Body of pancreas (tissue), 4 donors: ENCODE data around the gene DENND1C. TPM values are rescaled to one million over a fixed set of nuclear protein-coding genes. Genes with fewer than 3 reads are reported as not detected.

Experiments used
- ATAC-seq: fragments of 150-250 bp; one replicate; pipeline ENCODE4 v1.9.1; 2016
- DNase-seq, 4 donors: peaks; one replicate each; pipeline ENCODE4 v3.0.0-alpha.2; 2019
- H3K27ac ChIP-seq, 4 donors: fragments of 200-600 bp; sonication (generic); 1 replicate in 3 of 4; 2 replicates in 1 of 4; pipeline versions ENCODE4 v1.5.1 to v1.6.1; 2016 to 2019; ENCODE audit warnings: mild to moderate bottlenecking in 1 of 4, mixed read lengths in 1 of 4, moderate library complexity in 1 of 4
- H3K27me3 ChIP-seq, 2 donors: fragments of 200-600 bp; sonication (generic); one replicate each; pipeline ENCODE4 v1.6.0; 2016; ENCODE audit warnings: mild to moderate bottlenecking in 1 of 2
- H3K36me3 ChIP-seq, 2 donors: fragments of 200-600 bp; sonication (generic); replicated peaks in 1 of 2; 2 replicates each; pipeline ENCODE4 v1.5.1; 2016; ENCODE audit warnings: low read depth in 2 of 2; ENCODE audit not compliant: insufficient read depth in 1 of 2
- H3K4me1 ChIP-seq: fragments of 200-600 bp; sonication (generic); one replicate; pipeline ENCODE4 v1.6.0; 2016
- H3K4me3 ChIP-seq, 2 donors: fragments of 200-600 bp; sonication (generic); 1 replicate in 1 of 2; 2 replicates in 1 of 2; pipeline ENCODE4 v1.5.1; 2016 to 2019
- H3K9me3 ChIP-seq, 3 donors: fragments of 200-600 bp; sonication (generic); 1 replicate in 2 of 3; 2 replicates in 1 of 3; pipeline ENCODE4 v1.5.1; 2016
- POLR2A ChIP-seq, 3 donors: fragments of 450-650 bp; IDR thresholded peaks; one replicate each; pipeline ENCODE4 v1.6.1; 2016; ENCODE audit warnings: antibody characterized with exemption in 3 of 3, mild to moderate bottlenecking in 2 of 3
- WGBS, 2 donors: methylation state at CpG; one replicate each; pipeline ENCODE4 v1.1.5; 2017; 5-methylcytosine and 5-hydroxymethylcytosine counted together
- intact Hi-C: fragments of 100-400 bp; cut with DNase I; formaldehyde crosslinking; loops from one replicate; pipeline ENCODE4 v1.15.1; 2023
- total RNA-seq, 2 donors: library from RNA; depleted of rRNA; stranded (reverse); fragments of >200 nt; gene quantifications; one replicate each; pipeline ENCODE4 v1.1.0, GENCODE V29; 2016
- TF ChIP-seq, protein P1 (sequence below), 7 experiments: fragments of 450-650 bp in 4 of 7; fragments of 200-600 bp in 3 of 7; sonication (generic) in 3 of 7; IDR thresholded peaks; one replicate each; pipeline ENCODE4 v1.5.1; 2016 to 2019; ENCODE audit warnings: antibody characterized with exemption in 7 of 7

DENND1C gene
- total RNA-seq, 2 donors from 2014 or later: 1.0 to 1.3 TPM

DNA sequence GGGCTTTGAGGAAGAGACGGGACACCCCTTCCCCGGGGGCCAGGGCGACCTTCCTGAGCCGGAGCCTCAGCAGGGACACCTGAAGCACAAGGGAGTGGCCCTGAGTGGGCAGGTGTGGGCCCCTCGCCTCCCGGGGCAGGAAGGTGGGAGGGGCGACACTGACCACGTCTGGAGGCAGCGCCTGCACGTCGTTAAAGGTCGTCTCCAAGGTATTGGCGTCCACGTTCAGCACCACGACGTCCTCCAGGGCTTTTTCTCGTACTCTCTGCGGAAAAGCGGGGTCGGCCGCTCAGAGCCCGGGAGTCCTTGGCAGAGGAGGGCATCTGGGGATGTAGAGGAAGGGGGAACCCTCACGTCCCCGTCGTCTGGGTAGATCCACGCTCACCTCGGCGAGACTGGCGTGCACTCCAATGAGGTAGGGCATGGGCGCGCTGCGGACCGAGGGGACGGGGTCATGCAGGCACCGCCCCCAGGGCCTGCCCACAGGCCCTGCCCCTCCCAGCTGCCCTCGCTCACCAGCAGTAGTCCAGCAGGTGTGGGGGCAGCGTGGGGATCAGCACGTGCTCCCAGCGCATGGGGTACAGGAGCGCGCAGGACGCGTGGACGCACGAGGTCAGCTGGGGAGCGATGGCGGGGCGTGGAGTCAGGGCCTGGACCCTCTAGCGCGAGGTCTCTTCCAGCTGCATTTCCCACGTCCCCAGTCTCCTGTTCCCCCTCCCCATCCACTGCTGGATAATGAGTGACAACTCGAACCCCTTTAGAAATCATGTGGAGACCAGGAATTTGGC is 6.1 kb downstream of the DENND1C start:
- Histone ChIP-seq H3K4me1 (peaks cover 30% of the 10 kb centered on the region), H3K4me3 (no peak overlapping the region), H3K36me3 (no peaks in the 10 kb centered on the region), H3K9me3 (no peaks in the 10 kb centered on the region), H3K27me3 (no peaks in the 10 kb centered on the region), H3K27ac (no peak overlapping the region)
- 21 to 50% methylated on average over 3 to 51 of the region's 52 CpGs for WGBS, 2 donors
- ATAC-seq (no peak), DNase-seq (peak in 1 of 4 donors; percentile 34)
- TF ChIP-seq, protein P1, sequence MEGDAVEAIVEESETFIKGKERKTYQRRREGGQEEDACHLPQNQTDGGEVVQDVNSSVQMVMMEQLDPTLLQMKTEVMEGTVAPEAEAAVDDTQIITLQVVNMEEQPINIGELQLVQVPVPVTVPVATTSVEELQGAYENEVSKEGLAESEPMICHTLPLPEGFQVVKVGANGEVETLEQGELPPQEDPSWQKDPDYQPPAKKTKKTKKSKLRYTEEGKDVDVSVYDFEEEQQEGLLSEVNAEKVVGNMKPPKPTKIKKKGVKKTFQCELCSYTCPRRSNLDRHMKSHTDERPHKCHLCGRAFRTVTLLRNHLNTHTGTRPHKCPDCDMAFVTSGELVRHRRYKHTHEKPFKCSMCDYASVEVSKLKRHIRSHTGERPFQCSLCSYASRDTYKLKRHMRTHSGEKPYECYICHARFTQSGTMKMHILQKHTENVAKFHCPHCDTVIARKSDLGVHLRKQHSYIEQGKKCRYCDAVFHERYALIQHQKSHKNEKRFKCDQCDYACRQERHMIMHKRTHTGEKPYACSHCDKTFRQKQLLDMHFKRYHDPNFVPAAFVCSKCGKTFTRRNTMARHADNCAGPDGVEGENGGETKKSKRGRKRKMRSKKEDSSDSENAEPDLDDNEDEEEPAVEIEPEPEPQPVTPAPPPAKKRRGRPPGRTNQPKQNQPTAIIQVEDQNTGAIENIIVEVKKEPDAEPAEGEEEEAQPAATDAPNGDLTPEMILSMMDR (IDR thresholded peaks at IDR 0.05): no peak
- TF ChIP-seq POLR2A (IDR thresholded peaks at IDR 0.05): no peak
- intact Hi-C loops: no loop called here

DNA sequence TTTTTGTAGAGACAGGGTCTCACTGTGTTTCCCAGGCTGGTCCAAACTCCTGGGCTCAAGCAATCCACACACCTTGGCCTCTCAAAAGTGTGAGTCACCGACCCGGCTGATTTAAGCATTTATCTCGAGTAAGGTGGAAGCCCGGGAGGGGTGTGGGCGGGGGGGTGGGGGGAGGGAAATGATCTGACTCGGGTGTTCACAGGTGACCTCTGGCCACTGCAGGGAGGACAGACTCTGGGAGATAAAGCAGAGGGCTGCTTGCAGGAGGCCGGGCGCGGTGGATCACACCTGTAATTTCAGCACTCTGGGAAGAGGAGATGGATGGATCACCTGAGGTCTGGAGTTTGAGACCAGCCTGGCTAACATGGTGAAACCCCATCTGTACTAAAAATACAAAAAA is 7.9 kb downstream of the DENND1C start:
- intact Hi-C loops: no loop called here
- Histone ChIP-seq H3K27me3 (no peaks in the 10 kb centered on the region), H3K4me1 (peaks cover 30% of the 10 kb centered on the region), H3K4me3 (no peak overlapping the region), H3K36me3 (no peaks in the 10 kb centered on the region), H3K9me3 (no peaks in the 10 kb centered on the region), H3K27ac (no peak overlapping the region)
- DNase-seq (peak in 3 of 4 donors; percentile 46 to 67 (median 48)), ATAC-seq (no peak)
- TF ChIP-seq POLR2A (IDR thresholded peaks at IDR 0.05): no peak
- TF ChIP-seq, protein P1 (IDR thresholded peaks at IDR 0.05): no peak
- 21 to 26% methylated on average over 9 of the region's 9 CpGs for WGBS, 2 donors

DNA sequence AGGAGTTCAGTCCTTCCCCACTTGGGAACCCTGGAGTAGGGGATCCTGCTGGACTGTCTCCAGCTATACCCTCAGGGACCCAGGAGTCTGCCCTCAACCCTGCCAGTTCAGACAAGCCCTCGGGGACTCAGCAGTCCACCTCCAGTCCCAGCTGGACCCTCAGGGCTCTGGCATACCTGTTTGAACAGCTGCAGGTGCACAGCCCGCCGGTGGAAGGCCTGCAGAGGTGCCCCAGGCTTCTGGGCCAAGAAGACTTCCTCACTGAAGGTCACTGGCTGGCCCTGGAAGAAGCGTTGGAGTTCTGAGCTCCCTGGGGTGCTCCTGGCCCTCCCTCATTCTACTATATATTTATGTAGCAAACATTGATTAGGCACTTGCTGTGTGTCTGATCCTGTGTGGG is 8.9 kb downstream of the DENND1C start:
- no peak for TF ChIP-seq POLR2A (IDR thresholded peaks at IDR 0.05)
- TF ChIP-seq, protein P1 (IDR thresholded peaks at IDR 0.05): no peak
- ATAC-seq (no peak), DNase-seq (peak in 3 of 4 donors; percentile 46 to 66 (median 66))
- 24 to 47% methylated on average over 2 to 4 of the region's 4 CpGs for WGBS, 2 donors
- no peaks in the 10 kb centered on the region for H3K36me3 ChIP-seq
- peak overlapping the region in 3 of 4 donors; percentile 22 to 30 (median 29) for H3K27ac ChIP-seq
- intact Hi-C loops: no loop called here
- no peak overlapping the region for H3K4me3 ChIP-seq
- H3K27me3 ChIP-seq: no peaks in the 10 kb centered on the region
- H3K9me3 ChIP-seq: no peaks in the 10 kb centered on the region
- H3K4me1 ChIP-seq: peaks cover 30% of the 10 kb centered on the region

DNA sequence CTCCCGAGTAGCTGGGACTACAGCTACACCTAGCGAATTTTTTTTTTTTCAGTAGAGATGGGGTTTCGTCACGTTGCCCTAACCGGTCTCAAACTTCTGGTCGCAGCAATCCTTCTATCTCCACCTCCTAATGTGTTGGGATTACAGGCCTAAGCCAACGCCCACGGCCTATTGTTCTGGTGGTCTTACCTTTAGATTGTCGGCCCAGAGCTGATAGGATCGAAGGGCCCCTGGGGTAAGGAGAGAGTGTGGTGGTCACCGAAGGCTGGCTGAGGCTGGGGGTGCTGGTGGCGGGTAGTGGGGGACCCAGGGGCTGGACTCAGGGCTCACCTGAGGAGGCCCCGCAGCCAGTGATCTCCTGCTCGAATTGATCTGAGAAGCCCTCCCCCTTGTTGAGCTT is 10.5 kb downstream of the DENND1C start:
- ATAC-seq: no peak
- 75 to 83% methylated on average over 12 to 13 of the region's 14 CpGs for WGBS, 2 donors

More for the DNA sequence above, 10.5 kb downstream of the DENND1C start:
- DNase-seq: no peak
- Histone ChIP-seq H3K27me3 (no peaks in the 10 kb centered on the region), H3K36me3 (peaks cover 0 to 3% of the 10 kb centered on the region in 2 donors), H3K9me3 (no peaks in the 10 kb centered on the region), H3K27ac (no peak overlapping the region), H3K4me1 (peaks cover 20% of the 10 kb centered on the region), H3K4me3 (no peak overlapping the region)
- TF ChIP-seq, protein P1 (IDR thresholded peaks at IDR 0.05): no peak
- TF ChIP-seq POLR2A (IDR thresholded peaks at IDR 0.05): no peak
- intact Hi-C loops: no loop called here
